ENCODE data around the gene TBL1XR1. TPM values are rescaled to one million over a fixed set of nuclear protein-coding genes. Genes with fewer than 3 reads are reported as not detected.
A peak's percentile ranks its signal among the peaks of the same experiment; 100 is the strongest.
"Not testable (repeated sequence)": the region's sequence is repeated elsewhere in the genome, so short reads cannot be mapped to it uniquely, and the experiment has no call there.

Gene TBL1XR1
- total RNA-seq, 1 donor from 2014 or later = 141 TPM

DNA sequence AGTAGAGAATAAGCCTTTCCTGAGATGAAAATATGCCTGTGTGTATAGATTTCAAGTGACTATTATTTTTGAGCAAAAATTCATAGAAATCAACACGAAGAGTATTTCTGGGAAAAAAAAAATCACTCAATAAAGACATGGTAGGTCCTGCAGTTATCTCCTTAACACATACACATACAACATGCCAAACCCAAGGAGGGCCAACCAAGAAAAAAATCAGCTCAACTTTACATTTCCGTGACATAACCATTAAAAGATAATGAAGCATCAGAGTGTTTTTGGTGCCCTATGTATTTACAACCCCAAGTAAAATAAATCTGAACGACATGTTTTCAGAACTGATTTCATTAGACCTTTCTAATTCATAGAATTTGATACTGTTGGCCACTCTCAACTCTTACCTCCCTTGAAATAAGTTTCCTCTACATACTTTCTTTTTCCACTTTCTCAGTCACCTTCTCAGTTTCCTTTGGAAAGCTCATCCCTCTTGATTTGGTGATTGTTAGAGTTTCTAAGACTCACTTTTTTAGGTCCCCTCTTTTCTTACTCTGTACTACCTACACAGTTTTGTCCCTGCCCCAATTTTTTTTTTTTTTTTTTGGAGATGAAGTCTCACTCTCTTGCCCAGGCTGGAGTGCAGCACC lies 162.3 kb downstream of the TBL1XR1 start:
- no peak for DNase-seq (ENCODE audit: low read depth in 2 of 2)

DNA sequence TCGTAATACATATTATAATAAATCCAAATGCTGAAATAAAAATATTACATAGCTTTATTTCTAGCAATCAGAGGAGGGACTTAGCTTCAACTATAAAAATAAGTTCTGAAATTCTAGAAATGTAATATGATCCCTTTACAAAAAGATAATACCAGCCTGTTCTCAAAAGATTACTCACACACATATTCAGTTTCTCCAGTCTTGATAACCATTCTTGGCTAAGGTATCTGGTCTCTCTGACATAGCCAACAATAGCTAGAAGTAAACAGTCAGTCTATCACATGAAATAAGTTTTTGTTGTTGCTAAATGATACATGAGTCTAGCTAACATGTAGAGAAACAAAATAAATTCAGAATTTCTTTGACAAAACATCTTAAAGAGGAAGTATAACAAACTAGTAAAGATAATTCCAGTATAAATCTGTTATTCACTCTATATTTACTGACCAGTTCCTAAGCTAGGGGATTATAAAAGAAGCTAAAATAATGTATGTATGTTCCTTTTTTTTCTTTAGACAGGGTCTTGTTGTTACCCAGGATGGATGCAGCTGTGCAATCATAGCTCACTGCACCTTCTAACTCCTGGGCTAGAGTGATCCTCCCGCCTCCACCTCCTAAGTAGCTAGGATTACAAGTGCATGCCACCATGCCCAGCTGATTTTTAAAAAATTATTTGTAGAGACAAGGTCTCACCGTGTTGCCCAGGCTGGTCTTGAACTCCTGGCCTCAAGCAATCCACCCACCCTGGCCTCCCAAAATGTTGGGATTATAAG lies 170.6 kb downstream of the TBL1XR1 start:
- no peak for DNase-seq (ENCODE audit: low read depth in 2 of 2)

DNA sequence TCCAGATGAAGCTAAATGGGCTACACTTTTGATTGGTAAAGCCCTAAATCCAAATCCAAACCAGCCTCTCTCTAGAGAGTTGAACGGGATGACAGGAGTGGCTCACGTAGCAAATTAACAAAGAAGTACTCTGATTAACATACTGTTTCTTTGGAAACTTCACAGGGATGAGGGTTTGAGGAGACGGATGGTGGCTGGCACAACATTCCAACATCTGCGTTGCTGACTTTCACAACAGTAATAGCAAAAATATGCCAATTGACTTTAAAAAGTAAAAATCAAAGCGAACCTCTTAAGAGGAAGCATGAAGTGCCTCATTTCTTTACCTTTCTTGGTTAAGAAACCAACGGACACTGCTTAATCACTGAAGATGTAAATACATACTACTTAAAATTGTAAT lies 181.4 kb downstream of the TBL1XR1 start:
- DNase-seq (ENCODE audit: low read depth in 2 of 2) = no peak

DNA sequence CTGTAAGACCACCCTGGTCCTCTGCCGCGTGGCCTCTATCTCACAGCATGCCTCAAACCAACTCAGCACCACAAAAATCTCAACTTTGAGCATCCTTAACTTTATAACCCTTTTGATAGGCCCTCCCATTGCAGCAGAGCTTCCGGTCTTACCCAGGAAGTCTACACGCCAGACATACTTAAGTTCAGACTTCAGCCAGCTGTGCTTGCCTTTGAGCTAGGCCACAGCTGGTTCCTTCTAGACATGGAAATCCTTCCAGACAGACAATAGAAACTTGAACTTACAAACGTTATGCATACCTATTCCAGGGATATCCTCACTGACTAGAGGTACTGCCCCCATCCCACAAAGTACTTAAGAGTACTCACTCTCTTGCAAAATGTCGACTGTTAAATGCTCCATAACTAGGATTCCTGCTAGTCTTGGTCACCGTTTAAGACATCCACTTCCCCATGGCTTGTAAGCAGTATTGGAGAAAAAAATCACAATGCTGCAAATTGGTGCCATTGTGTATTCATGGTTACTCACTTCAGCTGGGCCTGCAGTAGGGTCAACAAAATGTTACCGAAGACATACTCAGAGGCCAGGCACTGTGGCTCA lies 183.5 kb downstream of the TBL1XR1 start:
- no peak for DNase-seq (ENCODE audit: low read depth in 2 of 2)

DNA sequence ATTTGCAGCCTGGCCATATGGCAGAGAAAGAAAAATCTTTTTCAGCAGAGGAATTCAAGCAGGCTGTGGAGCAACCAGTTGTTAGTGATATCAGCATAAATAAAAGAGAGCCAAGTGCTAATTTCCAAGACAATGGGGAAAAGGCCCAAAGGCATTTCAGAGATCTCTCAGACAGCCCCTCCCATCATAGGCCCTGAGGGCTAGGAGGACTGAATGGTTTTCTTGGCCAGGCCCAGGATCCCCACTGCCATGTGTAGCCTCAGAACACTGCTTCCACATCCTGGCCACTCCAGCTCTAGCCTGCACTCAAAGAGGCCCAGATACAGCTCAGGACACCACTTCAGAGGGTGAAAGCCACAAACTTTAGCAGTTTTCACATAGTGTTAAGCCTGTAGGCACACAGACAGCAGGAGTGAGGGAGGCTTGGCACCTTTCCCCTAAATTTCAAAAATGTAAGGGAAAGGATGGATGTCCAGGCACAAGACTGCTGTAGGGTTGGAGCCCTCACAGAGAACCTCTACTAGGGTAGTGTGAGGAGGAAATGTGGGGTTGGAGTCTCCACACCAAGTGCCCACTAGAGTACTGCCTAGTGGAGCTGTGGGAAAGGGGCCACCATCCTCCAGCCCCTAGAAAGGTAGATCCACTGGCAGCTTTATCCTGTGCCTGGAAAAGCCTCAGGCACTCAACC lies 191.4 kb downstream of the TBL1XR1 start:
- no peak for DNase-seq (ENCODE audit: low read depth in 2 of 2)

DNA sequence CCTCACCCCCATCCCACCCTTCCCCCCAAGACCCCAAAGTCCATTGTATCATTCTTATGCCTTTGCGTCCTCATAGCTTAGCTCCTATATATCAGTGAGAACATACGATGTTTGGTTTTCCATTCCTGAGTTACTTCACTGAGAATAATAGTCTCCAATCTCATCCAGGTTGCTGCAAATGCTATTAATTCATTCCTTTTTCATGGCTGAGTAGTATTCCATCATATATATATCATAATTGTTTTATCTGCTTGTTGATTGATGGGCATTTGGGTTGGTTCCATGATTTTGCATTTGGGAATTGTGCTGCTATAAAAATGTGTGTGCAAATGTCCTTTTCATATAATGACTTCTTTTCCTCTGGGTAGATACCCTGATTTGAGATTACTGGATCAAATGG lies 197.1 kb downstream of the TBL1XR1 start:
- not testable (repeated sequence) for DNase-seq (ENCODE audit: low read depth in 2 of 2)

DNA sequence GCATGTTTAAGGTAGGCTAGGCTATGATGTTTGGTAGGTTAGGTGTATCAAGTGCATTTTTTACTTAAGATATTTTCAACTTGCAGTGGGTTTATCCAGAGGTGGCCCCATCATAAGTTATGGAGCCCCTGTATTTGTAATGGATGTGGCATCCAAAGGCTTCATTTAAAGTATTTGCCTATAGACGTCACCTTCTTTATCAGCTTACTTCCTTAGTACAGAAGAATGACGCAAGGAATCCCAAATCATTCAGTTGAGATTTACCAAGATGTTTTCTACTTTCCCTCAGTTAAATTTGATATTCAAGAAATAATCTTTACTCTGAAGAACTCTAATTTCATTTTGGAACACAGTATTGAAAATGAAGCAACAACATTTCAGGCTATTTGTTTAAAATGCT lies 201.3 kb downstream of the TBL1XR1 start:
- DNase-seq (ENCODE audit: low read depth in 2 of 2) = no peak

DNA sequence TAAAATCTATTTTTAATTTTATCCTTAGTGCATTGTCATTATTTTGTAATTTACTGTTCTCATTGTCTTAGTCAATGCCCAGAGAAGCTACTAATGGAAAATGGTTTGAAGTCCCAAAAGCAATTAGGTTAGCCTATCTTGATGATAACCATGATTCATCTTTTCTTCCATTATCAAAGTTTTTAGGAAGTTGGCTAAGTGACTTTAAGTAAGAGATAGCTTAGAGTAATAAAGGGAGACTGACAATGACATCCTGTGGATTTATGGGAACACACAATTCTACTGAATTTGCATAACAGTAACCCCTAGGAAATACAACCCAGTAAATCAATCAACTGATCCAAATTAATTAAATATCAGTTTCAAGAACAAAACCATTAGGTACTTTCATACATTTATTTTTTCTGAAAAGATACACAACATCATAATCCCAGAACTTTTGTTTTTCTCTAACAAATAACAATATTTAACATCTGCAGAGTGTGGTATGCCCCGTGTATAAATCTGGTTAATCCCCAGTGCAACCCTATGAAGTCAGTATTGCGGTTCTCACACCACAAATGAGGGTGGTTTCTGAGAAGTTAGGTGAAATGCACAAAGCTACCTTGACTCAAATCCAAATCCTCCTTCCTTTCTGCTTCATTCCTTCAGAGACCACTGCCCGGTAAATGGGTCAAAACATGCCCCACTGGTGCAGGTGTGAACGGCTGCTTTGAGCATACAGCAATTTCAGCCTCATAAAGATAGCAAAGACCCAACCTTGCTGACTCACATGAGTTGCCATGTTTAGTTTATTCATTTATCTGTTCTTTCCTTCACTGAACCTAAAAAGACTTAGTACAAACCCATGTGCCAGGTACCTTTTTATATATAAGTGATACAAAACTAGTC lies 202.1 kb downstream of the TBL1XR1 start:
- no peak for DNase-seq (ENCODE audit: low read depth in 2 of 2)

DNA sequence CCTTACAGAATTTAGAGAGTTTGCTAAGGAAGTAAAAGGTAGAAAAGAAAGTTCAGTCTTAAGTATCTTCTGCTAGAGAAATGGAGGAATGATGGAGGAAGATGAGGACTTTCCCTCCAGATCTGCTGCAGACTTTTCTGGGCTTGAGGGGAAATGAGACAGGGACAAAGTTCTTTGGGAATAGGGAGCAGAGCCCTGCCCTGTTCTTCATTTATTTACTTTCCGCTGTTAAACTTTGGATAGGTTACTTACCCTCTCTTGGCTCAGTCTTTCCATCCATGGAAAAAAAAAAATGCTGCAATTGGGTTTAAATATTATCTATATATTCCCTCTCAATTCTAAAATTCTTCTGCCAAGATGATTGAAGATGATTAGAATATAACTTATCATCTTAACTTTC lies 202.9 kb downstream of the TBL1XR1 start:
- no peak for DNase-seq (ENCODE audit: low read depth in 2 of 2)

DNA sequence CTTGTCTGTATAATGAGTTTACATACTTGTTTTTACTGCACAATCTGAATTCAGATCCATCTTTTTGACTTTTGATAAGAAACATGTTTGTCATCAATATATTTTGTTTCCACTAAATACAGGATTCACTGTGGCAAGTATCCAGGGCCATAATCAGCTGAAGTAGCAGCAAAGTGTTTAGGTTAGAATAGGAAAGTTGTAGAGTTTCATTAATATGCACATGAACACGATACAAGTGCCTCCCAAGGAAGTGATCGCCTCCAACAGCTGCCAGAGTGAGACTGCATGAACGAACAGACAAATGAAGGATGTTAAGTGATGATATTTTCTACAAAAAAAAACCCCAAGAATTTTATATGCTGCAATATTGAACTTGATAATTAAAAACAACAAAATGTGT lies 204.3 kb downstream of the TBL1XR1 start:
- DNase-seq (ENCODE audit: low read depth in 2 of 2) = no peak

DNA sequence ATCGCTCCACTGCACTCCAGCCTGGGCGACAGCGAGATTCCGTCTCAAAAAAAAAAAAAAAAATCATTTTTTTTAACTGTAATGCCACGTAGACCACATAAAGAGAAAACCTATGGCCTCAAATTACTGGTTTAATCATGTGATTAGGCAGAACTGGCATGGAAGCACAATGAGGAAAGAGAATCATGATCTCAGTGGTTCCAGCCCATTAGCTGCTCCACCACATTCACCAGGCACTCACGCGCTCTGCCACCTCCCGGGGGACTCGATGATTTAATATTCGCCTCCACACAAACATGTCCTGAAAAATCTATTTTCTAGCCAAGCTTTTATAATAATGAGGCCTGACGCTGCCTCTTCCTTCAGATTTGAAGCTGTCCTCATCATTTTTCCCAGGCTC lies 204.7 kb downstream of the TBL1XR1 start:
- no peak for DNase-seq (ENCODE audit: low read depth in 2 of 2)

DNA sequence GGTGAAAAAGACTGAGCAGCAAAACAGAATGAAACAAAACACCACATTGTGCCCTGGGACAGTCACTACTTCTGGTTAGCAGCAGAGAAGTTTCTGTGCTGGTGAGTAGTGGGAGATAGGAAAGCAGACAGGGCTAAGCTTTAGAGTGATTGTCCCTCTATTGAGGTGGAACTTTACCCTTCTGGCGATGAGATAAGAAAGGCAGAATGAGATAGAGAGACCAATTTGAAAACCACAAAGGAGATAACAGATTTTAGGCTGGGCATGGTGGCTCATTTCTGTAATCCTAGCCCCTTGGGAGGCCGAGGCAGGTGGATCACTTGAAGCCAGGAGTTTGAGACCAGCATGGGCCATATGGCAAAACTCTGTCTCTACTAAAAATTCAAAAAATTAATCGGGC lies 208.5 kb downstream of the TBL1XR1 start:
- DNase-seq (ENCODE audit: low read depth in 2 of 2) = no peak

DNA sequence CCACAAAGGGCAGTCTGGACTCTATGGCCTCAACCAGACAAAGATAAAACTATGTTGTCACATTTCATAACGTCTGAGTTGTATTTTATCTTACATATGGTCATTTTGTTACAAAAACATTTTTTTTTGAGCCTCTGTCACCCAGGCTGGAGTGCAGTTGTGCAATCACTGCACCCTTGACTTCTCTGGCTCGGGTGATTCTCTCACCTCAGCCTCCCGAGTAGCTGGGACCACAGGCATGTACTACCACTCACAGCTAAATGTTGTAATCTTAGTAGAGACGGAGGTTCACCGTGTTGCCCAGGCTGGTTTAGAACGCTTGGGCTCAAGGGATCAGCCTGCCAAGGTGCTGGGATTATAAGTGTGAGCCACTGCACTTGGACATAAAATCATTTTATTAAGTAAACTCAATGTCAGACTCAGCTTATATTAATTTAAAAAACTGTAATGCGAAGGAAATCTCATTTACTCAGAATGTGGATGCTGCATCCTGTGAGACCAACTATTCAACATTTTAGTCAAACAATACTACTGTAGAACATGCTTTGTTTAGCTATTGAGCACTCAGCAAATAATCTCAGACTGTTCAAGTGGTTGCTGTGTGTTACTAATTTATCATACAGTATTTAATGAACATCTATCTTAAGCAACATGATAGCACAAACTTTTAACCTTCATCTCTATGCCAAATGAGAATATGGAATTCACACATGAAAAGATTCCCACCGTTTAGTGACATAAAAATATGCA lies 209.2 kb downstream of the TBL1XR1 start:
- DNase-seq (ENCODE audit: low read depth in 2 of 2) = no peak

DNA sequence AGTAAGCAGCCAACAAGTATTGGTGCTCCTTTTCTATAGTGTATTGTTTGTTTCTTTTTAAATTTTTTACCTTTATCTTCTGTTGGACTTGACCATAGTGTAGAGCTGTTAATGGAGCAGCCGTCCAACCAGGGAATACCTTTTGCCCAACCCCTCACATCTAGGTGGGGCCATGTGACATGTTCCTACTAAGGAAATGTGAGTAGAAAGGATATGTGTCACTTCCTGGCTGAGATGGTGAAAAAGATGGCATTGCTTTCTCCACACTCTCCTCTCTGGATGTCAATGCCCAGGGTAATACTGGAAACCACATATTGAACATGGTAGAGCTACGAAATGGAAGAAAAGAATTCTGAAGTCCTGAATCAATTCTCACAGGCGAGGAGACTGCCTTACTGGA lies 218.8 kb downstream of the TBL1XR1 start:
- peak in 1 of 2 donors; percentile 42 for DNase-seq (ENCODE audit: low read depth in 2 of 2)

DNA sequence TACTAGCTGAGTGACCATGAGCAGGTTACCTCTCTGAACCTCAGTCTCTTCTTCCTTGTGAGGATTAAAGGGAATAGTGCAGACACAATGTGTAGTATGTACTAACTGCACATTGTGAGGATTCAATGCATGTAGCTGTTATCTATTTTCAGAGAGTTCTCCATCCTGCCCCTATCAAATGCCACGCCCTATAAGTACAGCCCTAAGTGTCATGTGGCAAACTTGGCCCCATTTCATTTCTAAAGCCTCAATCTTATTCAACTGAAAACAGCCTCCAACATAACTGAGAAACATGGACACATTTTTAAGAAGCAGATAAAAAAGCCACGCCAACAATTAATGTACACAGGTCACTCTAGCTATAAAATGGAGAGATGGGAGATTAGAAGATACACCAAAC lies 220.0 kb downstream of the TBL1XR1 start:
- no peak for DNase-seq (ENCODE audit: low read depth in 2 of 2)

DNA sequence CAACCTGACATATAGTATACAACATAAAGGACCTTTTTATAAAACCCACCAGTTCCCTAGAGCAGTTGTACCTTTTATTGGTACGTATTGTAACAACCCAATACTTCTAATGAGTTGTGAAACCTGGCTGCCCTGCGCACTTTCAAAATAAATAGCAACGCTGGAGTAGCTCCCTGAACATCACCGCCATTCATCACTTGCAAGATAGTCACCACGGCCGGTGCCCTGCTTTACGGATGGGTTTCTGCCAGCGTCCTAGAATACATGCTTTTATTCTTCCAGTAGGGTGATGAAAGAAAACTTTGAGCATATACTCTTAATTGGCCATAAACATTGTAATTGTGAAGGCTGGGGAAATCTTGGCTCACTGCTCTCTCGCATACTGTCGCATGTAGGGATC lies 220.7 kb downstream of the TBL1XR1 start:
- no peak for DNase-seq (ENCODE audit: low read depth in 2 of 2)

DNA sequence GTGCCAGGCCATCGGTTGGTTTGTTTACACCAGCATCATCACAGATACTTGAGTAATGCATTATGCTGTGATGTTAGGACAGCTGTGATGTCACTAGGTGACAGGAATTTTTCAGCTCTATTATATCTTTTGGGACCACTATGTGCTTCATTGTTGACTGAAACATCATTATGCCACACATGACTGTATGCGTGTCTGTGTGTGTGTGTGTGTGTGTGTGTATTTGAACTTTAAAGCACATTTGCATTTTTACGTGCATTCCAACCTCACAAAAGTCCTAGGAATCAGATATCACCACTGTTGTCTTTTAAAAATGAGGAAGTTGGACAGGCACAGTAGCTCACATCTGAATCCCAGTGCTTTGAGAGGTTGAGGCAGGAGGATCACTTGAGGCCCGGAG lies 223.0 kb downstream of the TBL1XR1 start:
- no peak for DNase-seq (ENCODE audit: low read depth in 2 of 2)

DNA sequence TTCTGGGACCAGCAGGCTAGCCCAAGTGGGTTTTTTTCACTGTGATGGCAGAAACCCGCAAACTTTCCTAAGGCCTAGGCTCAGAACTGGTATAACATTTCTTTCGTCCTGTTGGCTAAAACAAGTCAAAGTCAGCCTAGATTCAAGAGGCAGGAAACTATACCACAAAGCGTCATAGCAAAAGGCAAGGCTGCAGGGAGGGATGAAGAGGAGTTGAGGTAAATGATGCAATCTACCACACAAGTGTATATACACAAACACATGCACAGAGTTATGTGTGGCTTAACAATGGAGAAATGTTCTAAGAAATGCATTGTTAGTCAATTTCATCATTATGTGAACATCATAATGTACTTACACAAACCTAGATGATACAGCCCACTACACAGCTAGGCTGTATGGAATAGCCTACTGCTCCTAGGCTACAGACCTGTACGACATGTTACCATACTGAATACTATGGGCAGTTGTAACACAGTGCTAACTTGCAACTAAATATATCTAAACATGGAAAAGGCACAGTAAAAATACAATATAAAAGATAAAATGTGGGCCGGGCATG lies 225.6 kb downstream of the TBL1XR1 start:
- DNase-seq (ENCODE audit: low read depth in 2 of 2) = no peak

DNA sequence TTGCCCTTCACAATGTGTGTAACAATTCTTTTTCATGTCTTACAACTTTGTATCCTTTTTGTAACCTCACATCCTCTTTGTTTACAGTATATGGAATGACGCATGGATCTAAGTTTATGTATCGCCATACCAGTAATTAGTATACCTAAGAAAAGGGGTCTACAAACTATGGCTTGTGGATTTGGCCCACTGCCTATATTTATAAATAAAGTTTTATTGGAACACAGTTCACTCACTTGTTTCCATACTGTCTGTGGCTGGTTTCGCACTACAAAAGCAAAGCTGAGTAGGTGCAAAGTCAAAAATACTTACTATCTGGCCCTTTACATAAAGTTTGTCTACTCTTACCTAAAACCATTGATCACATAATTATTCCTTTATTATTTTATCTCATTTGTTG lies 226.5 kb downstream of the TBL1XR1 start:
- no peak for DNase-seq (ENCODE audit: low read depth in 2 of 2)

DNA sequence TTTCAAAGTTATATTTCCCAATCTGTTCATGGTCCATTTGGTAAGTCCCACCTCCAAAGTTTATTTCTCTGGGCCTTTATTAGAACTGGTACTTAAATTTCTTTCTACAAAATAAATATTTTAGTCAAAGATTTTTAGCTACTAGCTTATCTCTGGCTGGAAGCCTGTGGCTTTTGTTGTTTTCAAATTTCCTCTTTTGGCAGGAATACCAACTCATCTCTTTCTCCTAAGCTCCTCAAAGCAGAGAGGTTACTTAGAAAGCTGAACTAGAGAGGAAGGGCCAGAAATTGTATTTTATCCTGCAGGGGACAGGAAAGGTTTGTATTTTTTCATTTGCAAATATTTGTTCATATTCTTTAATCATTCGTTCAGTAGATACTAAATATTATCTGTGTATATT lies 227.8 kb downstream of the TBL1XR1 start:
- DNase-seq (ENCODE audit: low read depth in 2 of 2) = no peak

All from dermis microvascular lymphatic vessel endothelial cell (primary cell).